Suprapubic skin (tissue), 4 donors: ENCODE measurements around the gene FOSB.

Experiments used
- POLR2A ChIP-seq, 2 donors: fragments of 450-650 bp; IDR thresholded peaks; one replicate each; pipeline ENCODE4 v1.6.1; 2017; ENCODE audit warnings: antibody characterized with exemption in 2 of 2, mild to moderate bottlenecking in 2 of 2, moderate library complexity in 2 of 2
- POLR2AphosphoS5 ChIP-seq, 3 donors: sonication (generic); formaldehyde crosslinking; IDR thresholded peaks; one replicate each; pipeline ENCODE4 v1.6.1; 2017; ENCODE audit warnings: antibody characterized with exemption in 3 of 3
- TF ChIP-seq, protein P1 (sequence below), 2 donors: fragments of 200-600 bp in 1 of 2; fragments of 450-650 bp in 1 of 2; sonication (generic) in 1 of 2; IDR thresholded peaks; one replicate each; pipeline ENCODE4 v1.5.1; 2016 to 2019; ENCODE audit warnings: antibody characterized with exemption in 2 of 2, mild to moderate bottlenecking in 1 of 2, moderate library complexity in 1 of 2

DNA sequence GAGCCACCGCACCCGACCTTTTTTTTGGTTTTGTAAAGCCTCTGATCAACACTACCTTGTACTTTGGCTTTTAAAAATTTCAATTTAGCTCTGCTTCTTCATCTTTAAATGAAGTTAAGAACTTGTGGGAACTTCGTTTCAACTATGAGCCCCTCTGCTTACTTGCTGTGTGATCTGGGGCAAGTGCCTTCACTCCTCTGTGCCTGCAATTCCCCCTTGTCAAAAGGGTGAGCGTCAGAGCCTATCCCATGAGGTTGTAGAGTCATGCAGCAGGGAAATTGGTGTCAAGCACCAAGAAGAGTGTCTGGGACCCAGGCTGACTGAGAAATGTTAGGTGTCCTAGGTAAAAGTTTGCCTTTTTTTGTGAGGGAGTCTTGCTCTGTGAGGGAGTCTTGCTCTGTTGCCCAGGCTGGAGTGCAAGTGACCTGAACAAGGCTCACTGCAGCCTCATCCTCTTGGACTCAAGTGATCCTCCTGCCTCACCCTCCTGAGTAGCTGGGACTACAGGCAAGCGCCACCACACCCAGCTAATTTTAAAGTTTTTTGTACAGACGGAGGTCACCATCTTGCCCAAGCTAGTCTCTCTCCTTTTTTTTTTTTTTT is 45.2 kb downstream of the FOSB start:
- TF ChIP-seq POLR2AphosphoS5 (IDR thresholded peaks at IDR 0.05) = no peak
- TF ChIP-seq, protein P1, sequence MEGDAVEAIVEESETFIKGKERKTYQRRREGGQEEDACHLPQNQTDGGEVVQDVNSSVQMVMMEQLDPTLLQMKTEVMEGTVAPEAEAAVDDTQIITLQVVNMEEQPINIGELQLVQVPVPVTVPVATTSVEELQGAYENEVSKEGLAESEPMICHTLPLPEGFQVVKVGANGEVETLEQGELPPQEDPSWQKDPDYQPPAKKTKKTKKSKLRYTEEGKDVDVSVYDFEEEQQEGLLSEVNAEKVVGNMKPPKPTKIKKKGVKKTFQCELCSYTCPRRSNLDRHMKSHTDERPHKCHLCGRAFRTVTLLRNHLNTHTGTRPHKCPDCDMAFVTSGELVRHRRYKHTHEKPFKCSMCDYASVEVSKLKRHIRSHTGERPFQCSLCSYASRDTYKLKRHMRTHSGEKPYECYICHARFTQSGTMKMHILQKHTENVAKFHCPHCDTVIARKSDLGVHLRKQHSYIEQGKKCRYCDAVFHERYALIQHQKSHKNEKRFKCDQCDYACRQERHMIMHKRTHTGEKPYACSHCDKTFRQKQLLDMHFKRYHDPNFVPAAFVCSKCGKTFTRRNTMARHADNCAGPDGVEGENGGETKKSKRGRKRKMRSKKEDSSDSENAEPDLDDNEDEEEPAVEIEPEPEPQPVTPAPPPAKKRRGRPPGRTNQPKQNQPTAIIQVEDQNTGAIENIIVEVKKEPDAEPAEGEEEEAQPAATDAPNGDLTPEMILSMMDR (IDR thresholded peaks at IDR 0.05) = no peak
- no peak for TF ChIP-seq POLR2A (IDR thresholded peaks at IDR 0.05)
